ENCODE data around the gene SEBOX.

The SEBOX gene

GRCh38 chr17:28364665-28365363 lies at the start of gene SEBOX:
TSS of gene SEBOX (minus strand) at chr17:28365199. CDS start at chr17:28365151, 48 bp downstream.
- FAIRE-seq, result no peak

GRCh38 chr17:28413804-28414203 lies 48.8 kb upstream of the SEBOX start:
- no peak for FAIRE-seq

GRCh38 chr17:28412099-28412498 lies 47.1 kb upstream of the SEBOX start:
- no peak for FAIRE-seq

- no peak for FAIRE-seq
Measured at GRCh38 chr17:28407974-28408306, 42.9 kb upstream of the SEBOX start.

GRCh38 chr17:28407130-28407973 lies 42.4 kb upstream of the SEBOX start:
- peak; percentile 95 for FAIRE-seq

GRCh38 chr17:28406473-28406814 lies 41.4 kb upstream of the SEBOX start:
- no peak for FAIRE-seq

GRCh38 chr17:28405632-28406472 lies 40.9 kb upstream of the SEBOX start, which contains the start of gene SLC46A1:
TSS of gene SLC46A1 (minus strand) at chr17:28406212. CDS start at chr17:28406114, 98 bp downstream.
- peak; percentile 73 for FAIRE-seq

- FAIRE-seq, result no peak
Measured at GRCh38 chr17:28404812-28405570, 40.0 kb upstream of the SEBOX start.

GRCh38 chr17:28404461-28404811 lies 39.4 kb upstream of the SEBOX start:
- no peak for FAIRE-seq

- FAIRE-seq, result no peak
Measured at GRCh38 chr17:28404007-28404406, 39.0 kb upstream of the SEBOX start.

- no peak for FAIRE-seq
Measured at GRCh38 chr17:28402844-28403243, 37.8 kb upstream of the SEBOX start.

GRCh38 chr17:28402224-28402630 lies 37.2 kb upstream of the SEBOX start:
- no peak for FAIRE-seq

GRCh38 chr17:28399808-28400207 lies 34.8 kb upstream of the SEBOX start:
- FAIRE-seq, result no peak

- FAIRE-seq, result no peak
Measured at GRCh38 chr17:28398280-28398981, 33.4 kb upstream of the SEBOX start.

- FAIRE-seq, result no peak
Measured at GRCh38 chr17:28397687-28398279, 32.8 kb upstream of the SEBOX start.

GRCh38 chr17:28397275-28397674 lies 32.3 kb upstream of the SEBOX start:
- FAIRE-seq, result no peak

- no peak for FAIRE-seq
Measured at GRCh38 chr17:28396635-28397239, 31.7 kb upstream of the SEBOX start.

GRCh38 chr17:28395968-28396367 lies 31.0 kb upstream of the SEBOX start:
- no peak for FAIRE-seq

GRCh38 chr17:28395426-28395825 lies 30.4 kb upstream of the SEBOX start:
- FAIRE-seq, result no peak

- peak; percentile 28 for FAIRE-seq
Measured at GRCh38 chr17:28394337-28395116, 29.5 kb upstream of the SEBOX start.
